Ishikawa (cell line): ENCODE data around the gene ZNF367.
A peak's percentile ranks its signal among the peaks of the same experiment; 100 is the strongest.

Experiments
- CEBPB ChIP-seq: IDR thresholded peaks from 2 replicates; pipeline ENCODE4 v1.6.1; 2012
- CREB1 ChIP-seq: IDR thresholded peaks from 2 replicates; pipeline ENCODE4 v1.6.1; 2012; ENCODE audit warnings: low read depth
- EP300 ChIP-seq: IDR thresholded peaks from 2 replicates; pipeline ENCODE4 v1.6.1; 2012; ENCODE audit warnings: borderline replicate concordance
- NFIC ChIP-seq: IDR thresholded peaks from 2 replicates; pipeline ENCODE4 v1.6.1; 2012
- RAD21 ChIP-seq: IDR thresholded peaks from 2 replicates; pipeline ENCODE4 v1.6.1; 2012; ENCODE audit warnings: low read depth
- TEAD4 ChIP-seq: IDR thresholded peaks from 2 replicates; pipeline ENCODE4 v1.6.1; 2012
- YY1 ChIP-seq: IDR thresholded peaks from 2 replicates; pipeline ENCODE4 v1.6.1; 2012; ENCODE audit warnings: low read depth
- TF ChIP-seq, protein P1 (sequence below): IDR thresholded peaks from 2 replicates; pipeline ENCODE4 v1.6.1; 2012
- TF ChIP-seq, protein P2 (sequence below): IDR thresholded peaks from 2 replicates; pipeline ENCODE4 v1.6.1; 2012

DNA sequence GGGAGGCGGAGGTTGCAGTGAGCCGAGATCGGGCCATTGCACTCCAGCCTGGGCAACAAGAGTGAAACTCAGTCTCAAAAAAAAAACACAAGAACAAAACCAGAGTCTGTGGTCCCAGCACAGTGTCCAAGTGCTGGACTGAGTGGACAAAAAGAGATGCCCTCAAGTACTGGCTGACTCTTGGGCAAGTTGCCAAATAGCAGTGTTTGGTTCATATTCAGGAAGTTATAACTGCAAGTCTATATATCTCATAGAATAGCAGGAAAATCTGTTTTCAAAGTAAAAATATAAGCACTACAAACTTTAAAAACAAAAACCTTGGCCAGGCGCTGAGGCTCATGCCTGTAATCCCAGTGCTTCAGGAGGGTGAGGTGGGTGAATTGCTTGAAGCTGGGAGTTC, 39.1 kb upstream of the ZNF367 start:
- TF ChIP-seq, protein P1, sequence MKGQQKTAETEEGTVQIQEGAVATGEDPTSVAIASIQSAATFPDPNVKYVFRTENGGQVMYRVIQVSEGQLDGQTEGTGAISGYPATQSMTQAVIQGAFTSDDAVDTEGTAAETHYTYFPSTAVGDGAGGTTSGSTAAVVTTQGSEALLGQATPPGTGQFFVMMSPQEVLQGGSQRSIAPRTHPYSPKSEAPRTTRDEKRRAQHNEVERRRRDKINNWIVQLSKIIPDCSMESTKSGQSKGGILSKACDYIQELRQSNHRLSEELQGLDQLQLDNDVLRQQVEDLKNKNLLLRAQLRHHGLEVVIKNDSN, result no peak
- no peak for TF ChIP-seq YY1
- no peak for TF ChIP-seq TEAD4
- TF ChIP-seq NFIC, result 0 out of 2 replicates have a peak, but pooled peaks have one; percentile 9
- no peak for TF ChIP-seq CEBPB
- TF ChIP-seq EP300, result no peak
- TF ChIP-seq, protein P2, sequence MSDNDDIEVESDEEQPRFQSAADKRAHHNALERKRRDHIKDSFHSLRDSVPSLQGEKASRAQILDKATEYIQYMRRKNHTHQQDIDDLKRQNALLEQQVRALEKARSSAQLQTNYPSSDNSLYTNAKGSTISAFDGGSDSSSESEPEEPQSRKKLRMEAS, result no peak
- no peak for TF ChIP-seq RAD21
- no peak for TF ChIP-seq CREB1
